KG1 (cell line): ENCODE measurements around the gene DOCK2.
"Not testable (repeated sequence)": the region's sequence is repeated elsewhere in the genome, so short reads cannot be mapped to it uniquely, and the experiment has no call there.

Experiments used
- DNase-seq: peaks from one replicate; lab custom pipeline; 2025; lab: John Stamatoyannopoulos, UW

The DOCK2 gene

DNA sequence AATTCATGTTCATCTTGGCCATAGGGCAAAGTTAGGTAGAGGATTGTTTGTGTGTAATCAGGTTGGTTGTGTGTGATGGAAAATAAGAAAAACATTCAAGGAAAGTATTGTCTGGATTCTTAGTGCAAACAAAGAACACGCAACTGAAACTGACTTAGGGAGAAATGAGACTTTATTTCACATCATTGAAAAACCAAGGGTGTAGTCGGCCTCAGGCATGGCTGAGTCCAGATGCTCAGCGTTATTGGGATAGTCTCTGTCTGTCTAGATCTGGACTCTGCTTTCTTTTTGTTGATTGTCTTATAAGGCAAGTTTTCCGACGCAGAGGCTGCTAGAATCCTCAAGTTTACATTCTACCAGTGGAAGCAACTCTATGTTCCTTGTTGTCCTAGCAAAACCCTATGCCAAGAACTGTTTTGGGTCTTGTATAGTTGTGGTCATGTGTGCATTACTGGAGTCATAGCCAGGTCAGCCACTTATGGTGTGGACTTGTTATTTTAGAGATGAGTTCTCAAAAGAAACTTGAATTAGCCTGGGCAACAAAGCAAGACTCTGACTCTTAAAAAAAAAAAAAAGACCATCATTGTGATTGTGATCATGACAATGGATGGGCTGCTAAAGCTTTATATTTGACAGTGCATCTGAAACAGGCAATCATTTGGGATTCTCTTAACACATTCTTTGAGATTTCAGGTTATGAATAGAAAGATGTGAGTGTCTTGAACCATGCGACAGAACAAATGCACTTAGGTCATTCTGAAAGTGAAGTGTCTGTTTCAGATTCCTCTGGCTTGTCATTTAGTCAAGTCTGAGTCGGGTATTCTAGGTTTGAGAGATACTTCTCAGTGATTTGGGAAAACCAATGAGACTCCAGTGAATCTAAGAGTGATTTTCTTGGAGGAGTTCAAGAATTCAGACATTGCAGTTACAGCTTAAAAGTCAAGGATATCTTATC is 82.6 kb downstream of the DOCK2 start:
- DNase-seq: no peak

DNA sequence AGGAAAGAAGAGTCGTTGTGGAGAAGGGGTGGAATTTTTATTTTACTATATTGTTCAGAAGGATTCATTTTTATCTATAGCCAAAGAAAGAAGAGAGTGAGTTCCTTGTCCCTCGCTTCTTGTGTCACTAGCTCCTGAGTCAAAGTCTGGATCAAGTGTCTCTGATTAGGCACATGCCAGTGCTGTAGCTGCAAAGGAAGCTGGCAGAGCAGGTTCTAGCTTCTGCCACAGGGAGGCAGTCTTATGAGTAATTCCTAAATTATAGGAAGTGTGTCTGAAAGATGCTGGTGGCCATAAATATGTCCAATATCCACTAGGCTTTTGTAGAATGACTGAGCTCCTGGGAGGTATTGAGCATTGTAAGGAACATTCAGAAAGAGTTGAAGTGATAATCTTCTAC is 84.7 kb downstream of the DOCK2 start:
- no peak for DNase-seq

DNA sequence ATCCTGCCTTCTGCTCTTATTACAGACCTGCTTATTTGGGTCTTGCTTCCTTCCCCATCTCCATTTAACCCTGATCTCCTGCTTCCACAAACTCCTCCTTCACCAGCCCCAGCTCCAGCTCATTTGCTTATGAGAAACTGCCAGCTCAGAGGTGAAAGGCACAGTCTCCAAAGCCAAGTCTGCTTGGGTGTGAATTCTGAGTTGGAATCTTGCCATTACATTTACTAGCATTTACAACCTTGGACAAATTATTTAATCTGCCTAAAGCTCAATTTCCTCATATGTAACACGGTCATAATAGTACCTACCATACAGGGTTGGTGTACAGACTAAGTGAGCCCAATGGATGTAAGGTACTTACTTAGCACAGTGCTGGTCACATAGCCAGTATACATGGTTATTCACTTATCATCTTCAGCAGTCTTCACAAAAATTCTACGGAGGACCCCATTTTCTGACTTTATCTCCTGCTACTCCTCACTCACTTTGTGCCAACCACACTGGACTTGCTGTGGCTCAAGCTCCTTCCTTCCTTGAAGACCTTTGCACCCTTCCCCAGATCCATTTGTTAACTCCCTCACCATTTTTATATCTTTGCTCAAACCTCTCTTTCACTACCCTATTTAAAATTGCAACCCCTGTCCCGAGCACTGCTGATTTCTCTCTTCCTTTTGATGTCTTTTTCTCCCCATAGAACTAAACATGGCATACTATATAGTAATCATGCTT is 86.2 kb downstream of the DOCK2 start:
- DNase-seq: no peak

DNA sequence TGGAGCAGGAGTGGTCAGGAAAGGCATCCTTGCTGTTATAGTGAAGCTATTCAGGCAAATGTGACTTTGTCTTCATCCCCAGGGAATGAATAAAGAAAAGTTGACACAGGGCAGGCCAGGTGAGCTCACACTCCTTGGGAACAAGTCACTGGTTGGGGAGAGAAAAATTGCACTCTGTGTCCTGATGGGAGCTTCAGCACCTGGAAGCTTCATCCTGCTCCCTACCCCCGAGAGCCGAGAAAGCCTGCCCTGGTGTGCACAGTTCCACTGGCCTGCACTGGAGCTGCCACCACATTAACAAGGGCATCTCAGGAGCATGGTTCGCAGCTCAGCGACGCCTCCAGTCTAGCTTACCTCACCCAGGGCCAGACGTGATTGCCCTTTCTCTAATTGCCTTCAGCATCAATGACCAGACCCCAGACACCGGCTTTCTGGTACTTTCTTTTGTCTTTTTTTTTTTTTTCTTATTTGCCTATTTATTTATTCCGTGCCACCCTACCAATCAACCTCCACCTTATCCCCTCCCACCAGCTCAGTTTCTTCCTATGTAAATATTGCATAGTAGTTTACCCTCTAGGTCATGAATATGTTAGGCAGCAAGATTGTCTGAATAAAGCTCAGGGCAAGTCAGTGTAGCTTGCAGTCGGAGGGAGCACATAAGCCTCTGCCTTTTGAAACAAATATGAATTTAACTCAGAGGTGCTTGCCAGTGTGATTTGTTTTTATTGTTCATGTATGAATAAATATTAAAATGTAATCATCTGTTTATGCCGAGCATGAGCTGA is 87.4 kb downstream of the DOCK2 start:
- no peak for DNase-seq

DNA sequence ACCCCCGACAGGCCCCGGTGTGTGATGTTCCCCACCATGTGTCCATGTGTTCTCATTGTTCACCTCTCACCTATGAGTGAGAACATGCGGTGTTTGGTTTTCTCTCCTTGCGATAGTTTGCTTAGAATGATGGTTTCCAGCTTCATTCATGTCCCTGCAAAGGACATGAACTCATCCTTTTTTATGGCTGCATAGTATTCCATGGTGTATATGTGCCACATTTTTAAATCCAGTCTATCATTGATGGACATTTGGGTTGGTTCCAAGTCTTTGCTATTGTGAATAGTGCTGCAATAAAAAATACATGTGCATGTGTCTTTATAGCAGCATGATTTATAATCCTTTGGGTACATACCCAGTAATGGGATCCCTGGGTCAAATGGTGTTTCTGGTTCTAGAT is 88.6 kb downstream of the DOCK2 start:
- not testable (repeated sequence) for DNase-seq

DNA sequence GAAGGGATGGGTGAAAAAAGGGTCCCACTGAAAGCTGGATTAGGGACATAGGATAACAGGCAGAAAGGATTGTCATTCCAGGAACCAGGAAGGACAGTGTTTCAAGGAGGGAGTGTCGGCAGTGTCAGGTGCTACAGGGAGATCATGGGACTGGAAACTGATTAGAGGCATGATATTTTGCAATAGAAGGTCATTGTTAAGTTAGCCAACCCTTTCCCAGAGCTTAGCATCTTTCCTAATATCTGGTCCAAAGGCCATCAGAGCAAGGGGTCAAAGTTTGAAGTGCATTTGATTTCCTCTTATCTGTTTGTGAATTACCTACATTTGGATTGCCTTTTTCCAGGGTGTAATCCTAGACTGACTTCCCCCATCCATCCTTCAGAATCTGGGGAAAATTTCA is 91.3 kb downstream of the DOCK2 start:
- no peak for DNase-seq

DNA sequence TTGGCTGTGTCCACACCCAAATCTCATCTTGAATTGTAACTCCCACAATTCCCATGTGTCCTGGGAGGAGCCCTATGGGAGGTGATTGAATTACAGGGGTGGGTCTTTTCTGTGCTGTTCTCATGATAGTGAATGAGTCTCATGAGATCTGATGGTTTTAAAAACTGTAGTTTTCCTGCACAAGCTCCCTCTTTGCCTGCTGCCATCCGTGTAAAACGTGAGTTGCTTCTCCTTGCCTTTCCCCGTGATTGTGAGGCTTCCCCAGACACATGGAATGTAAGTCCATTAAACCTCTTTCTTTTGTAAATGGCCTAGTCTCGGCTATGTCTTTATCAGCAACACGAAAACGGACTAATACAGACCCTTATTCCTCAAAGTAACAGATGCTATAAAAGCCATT is 94.1 kb downstream of the DOCK2 start:
- no peak for DNase-seq

DNA sequence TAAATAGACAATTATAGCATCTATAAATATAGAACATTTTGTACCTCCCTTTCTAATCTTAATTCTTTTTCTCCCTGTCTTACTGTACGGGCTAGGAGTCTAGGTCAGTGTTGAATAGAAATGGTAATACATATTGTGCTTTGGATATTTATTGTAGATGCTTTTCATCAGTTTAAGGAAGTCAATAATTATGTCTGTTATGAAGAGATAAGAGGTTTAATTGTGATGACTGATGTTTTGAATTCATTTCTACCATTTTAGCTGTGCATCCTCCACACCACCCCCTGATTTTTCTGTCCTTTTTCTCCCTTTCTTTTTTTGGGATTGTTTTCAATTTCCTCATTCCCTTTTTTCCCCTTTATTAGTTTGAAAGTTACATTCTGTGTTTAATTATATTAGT is 95.8 kb downstream of the DOCK2 start:
- DNase-seq: no peak

DNA sequence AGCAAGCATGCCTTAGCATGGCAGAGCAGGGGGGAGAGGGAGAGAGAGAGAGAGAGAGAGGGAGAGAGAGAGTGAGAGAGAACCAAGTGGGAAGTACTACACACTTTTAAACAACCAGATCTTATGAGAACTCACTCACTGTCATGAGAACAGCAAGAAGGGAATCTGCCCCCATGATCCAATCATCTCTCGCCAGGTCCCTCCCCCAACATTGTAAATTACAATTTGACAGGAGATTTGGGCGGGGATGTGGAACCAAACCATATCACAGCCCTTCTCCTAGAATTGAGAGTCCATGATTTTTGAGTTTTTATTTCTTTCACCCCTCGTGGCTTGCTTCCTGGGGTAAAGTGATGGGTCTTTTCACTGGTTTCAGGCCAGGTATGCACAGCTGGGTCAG is 98.8 kb downstream of the DOCK2 start:
- no peak for DNase-seq

DNA sequence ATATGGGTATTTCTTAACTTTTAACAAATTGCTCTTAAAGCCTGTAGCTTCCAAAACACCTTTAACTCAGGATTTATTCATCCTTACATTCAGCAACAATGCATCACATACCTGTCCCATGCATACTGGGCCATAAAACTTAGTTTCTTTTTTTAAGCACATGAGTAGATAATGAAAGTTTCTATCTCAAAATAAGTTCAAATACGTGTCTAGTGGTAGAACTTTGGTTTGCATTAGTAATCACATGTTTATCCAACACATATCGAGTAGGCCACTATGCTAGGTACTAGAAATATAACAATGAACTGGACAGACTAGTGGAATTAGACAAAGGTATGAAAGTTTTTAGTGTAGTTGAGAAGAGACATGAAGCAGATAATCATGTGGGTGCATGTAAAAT is 99.6 kb downstream of the DOCK2 start:
- no peak for DNase-seq

DNA sequence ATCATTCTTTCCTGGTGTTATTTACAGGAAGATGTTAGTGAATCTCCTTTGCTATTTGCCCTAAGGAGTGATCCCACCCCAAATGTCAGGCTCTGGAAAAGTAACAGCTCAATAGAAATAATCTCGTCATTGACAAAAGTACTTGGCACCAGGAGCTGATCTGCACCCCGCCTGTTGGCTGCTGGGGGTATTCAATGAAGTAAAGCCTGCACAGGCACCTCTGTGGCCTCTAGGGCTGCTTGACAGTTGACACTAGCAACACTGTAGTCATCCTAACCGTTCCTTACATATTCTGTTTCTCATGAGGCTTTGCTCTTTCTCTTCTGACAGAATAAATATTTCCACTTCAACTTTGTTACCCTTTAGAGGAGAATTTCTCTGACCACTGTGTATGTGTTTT is 103.4 kb downstream of the DOCK2 start:
- no peak for DNase-seq

DNA sequence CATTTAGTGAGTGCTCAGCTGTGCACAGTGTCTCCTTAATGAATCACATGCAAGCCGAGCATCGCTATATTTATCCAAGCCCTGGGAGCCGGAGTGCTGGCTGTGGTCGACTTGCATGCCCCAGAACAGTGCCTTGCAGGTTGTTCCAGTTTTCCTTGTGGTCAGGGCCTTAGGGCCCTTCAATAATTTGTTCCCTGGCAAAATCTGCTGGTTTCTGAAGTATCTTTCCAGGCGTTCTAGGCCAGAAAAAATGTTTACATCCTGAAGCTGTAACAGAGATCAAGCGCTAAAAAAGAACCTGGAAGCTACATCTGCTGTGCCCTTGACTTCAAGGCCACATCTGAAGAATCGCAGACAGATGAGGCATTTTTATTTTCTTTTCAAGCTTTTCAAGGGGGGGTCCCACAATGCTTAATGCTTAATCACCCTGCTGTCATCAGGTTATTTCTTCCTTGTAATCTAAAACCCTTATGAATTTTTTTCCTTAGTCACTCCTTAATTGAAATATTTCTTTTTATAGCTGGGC is 105.8 kb downstream of the DOCK2 start:
- no peak for DNase-seq

DNA sequence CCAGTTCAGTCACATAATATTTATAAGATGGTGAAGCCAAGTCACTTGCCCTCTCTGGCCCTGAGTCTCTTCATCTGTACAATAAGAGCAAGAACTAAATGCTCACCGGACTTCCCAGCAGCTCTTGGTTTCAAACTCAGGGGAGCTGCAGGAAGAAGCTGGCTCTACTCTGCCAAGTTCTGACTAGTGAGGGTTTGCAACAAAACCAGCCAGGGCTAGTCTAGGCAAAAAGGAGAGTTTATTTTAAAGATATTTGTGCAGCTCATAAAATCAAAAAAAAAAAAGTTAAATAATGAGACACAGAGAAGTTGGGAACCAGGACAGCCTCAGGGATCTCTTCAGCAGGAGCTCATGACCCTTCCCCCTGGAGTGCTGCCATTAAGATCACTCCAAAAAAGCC is 107.3 kb downstream of the DOCK2 start:
- no peak for DNase-seq

DNA sequence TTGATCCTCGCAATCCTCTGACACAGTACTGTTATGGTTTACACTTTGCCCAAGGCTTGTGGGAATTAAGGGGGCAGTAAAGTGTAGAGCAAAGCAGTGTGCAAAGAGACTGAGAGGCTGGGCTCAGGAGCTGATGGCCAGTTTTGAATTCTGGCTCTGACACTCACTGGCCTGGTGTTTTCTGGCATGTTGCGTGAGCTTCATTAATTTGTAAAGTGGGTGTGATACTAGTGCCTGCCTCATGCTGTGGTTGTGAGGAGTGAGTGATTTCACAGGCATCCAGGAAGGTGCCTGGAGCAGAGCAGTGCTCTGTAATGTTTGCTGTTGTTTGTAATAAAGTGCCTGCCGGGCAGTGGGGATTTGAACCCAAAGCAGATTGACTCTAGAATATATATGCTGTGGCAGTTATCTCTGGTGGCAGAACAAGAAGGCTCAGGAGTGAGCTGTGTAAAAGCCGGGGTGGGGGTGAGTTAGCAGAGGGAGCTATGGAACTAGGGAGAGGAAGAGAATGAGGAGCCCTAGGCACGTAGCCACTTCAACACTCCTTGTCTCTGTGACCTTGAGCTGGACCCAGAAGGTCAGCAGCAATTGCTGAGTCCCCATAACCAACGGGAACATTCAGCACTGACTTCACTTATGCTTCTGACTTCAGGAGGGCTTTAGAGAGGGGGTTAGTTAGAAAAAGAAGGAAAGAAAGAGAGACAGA is 108.5 kb downstream of the DOCK2 start:
- DNase-seq: no peak

DNA sequence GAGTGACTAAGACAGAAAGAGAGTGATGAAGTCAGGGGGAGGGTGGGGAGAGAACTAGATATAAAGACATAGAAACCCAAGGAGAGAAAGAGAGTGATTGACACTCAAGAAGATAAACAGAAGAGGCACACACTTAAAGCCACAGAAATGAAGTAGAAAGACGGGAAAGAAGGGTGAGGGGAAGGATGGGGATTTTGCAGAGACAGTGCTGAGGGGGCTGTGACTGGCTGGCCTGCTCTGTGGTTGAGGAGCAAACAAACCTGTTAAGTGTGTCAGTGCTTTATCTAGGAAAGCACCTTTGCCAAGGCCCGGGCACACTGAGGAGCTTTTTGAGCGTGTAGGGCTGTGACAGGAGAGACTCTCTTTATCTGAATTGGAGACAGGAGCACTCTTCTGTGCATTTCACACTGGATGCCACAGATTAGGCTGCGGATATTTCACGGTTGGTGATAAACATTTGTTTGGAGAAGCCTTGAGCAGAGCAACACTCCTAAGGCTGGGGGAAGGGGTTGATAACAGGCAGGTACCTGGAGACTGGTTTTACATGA is 109.1 kb downstream of the DOCK2 start:
- DNase-seq: no peak

DNA sequence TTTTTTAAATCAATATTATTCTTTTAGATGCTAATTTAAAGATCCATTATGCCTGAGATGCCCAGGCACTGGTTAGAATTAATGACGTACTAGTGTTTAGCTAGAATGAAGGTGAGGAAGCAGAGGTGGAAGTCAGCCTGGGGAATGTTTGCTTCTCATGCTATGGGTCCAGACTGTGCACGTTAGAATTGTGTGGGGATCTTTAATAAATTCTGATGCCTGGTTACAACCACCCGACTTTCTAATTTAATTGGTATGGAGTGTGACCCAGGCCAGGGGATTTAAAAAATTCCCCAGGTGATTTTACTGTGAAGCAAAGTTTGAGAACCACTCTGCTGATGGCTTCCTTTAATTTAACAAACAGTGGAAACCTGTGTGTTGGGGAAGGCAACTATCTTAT is 111.1 kb downstream of the DOCK2 start:
- no peak for DNase-seq

DNA sequence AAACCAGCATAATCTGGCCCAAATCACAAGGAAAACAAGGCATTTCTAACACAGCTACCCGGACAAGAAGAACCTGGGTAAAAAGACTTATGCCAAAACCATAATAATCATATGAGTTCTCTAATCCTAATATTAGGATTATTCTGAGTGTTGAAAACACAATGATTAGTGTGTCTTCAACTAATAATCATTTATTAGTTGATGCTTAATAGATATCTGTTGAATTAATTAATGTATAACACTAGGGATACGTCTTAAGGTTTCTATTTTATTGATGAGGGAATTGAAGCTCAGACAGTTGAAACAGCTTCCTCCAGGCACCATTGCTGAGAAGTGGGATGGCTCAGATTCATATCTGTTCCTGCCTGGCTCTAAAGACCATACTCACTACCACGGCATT is 112.2 kb downstream of the DOCK2 start:
- no peak for DNase-seq

DNA sequence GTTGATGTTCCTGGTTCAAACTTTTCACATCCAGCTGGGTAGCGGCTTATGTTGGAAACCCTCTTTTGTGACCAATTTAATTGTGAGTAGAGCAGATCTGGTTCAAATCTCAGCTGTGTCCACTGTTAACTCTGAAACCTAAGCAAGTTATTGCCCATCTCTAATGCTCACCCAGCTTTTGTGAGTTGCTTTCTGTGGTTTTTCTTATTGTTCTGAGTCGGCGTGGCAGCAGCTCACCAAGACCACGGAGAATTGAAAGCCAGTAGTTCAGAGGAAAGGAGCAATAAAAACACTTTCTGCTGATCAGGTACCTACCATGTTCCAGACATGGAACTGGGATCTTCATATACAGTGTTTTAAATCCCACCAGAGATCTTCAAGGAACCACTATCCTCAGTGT is 114.4 kb downstream of the DOCK2 start:
- DNase-seq: no peak

DNA sequence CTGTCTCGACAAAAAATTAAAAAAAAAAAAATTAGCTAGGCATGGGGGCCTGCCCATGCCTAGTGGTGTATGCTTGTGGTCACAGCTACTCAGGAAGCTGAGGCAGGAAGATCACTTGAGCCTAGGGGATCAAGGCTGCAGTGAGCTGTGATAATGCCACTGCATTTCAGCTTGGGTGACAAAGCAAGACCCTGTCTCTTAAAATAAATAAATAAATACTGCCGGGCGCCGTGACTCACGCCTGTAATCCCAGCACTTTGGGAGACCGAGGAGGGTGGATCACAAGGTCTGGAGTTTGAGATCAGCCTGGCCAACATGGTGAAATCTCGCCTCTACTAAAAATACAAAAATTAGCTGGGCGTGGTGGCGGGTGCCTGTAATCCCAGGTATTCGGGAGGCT is 115.5 kb downstream of the DOCK2 start:
- DNase-seq: not testable (repeated sequence)

DNA sequence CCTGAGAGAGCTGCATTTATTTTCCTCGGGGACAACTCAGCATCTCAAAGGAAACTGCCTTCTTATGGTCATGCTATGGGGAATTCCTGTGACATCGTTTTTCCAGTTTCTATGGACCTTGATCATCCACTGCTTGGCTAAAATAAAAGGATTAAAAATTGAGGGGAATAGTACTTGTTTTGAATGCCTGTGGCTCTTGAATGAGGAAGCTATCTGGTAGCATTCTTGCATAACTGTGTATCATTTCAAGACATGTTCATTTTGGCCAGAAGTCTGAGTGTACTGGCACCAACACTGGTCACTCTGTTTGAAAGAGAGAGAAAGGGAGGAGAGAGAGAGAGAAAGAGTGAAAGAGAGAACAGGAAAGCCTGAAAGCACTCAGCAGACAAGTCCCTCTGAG is 116.7 kb downstream of the DOCK2 start:
- no peak for DNase-seq

DNA sequence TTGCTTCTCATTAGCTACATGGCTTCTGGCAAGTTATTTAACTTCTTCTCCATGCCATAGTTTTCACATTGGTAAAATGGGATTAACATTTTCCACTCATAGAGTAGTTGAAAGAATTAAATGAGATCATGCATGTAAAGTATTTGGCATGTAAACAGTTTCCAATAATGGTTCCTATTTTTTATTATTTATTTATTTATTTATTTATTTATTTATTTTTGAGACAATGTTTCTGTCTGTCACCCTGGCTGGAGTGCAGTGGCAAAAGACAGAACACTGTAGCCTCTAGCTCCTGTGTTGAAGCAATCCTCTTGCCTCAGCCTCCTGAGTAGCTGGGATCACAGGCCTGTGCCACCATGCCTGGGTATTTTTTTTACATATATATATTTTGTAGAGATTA is 117.7 kb downstream of the DOCK2 start:
- no peak for DNase-seq
